Measurements from ENCODE around the gene RABL6. TPM values are rescaled to one million over a fixed set of nuclear protein-coding genes. Genes with fewer than 3 reads are reported as not detected.

RABL6 gene
- total RNA-seq, 3 donors from 2014 or later (not counting 1 experiment from before 2014, with no cell fraction given) = 72.7 to 82.5 (median 75.9) TPM

DNA sequence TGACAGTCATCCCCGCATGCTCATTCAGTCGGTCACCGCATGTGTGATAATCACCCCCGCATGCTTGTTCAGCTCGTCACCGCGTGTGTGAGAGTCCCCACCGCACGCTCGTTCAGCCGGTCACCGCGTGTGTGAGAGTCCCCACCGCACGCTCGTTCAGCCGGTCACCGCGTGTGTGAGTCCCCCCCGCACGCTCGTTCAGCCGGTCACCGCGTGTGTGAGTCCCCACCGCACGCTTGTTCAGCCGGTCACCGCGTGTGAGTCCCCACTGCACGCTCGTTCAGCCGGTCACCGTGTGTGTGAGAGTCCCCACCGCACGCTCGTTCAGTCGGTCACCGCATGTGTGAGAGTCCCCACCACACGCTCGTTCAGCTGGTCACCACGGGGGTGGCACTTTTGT lies 82.1 kb downstream of the RABL6 start:
- no peaks in the 10 kb centered on the region for H3K27me3 Mint-ChIP-seq (ENCODE audit: low read depth in 2 of 2)
- TF ChIP-seq, protein P1, sequence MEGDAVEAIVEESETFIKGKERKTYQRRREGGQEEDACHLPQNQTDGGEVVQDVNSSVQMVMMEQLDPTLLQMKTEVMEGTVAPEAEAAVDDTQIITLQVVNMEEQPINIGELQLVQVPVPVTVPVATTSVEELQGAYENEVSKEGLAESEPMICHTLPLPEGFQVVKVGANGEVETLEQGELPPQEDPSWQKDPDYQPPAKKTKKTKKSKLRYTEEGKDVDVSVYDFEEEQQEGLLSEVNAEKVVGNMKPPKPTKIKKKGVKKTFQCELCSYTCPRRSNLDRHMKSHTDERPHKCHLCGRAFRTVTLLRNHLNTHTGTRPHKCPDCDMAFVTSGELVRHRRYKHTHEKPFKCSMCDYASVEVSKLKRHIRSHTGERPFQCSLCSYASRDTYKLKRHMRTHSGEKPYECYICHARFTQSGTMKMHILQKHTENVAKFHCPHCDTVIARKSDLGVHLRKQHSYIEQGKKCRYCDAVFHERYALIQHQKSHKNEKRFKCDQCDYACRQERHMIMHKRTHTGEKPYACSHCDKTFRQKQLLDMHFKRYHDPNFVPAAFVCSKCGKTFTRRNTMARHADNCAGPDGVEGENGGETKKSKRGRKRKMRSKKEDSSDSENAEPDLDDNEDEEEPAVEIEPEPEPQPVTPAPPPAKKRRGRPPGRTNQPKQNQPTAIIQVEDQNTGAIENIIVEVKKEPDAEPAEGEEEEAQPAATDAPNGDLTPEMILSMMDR (IDR thresholded peaks at IDR 0.05) = no peak
- Histone ChIP-seq H3K9me3 (ENCODE audit: control insufficient read depth, insufficient read depth, low read length) (no peaks in the 10 kb centered on the region), H3K27me3 (ENCODE audit: control insufficient read depth, insufficient read depth, low read length) (no peaks in the 10 kb centered on the region), H3K36me3 (ENCODE audit: control insufficient read depth, insufficient read depth, low read length) (peaks cover 8% of the 10 kb centered on the region), H3K4me1 (ENCODE audit: control insufficient read depth, insufficient read depth, low read length) (peaks cover 29% of the 10 kb centered on the region), H3K27ac (ENCODE audit: low read length) (no peak overlapping the region), H3K4me3 (ENCODE audit: low read length) (no peak overlapping the region)
- H3K4me1 Mint-ChIP-seq = peaks cover 13 to 32% of the 10 kb centered on the region in 2 donors
- ATAC-seq (no peak), DNase-seq (no peak)
- no peak overlapping the region for H3K4me3 Mint-ChIP-seq
- no peaks in the 10 kb centered on the region for H3K36me3 Mint-ChIP-seq
- H3K27ac Mint-ChIP-seq = no peak overlapping the region
- WGBS (ENCODE audit: insufficient coverage) = 95% methylated on average over 42 of the region's 42 CpGs
- H3K9me3 Mint-ChIP-seq = no peaks in the 10 kb centered on the region
- intact Hi-C loops (cut with micrococcal nuclease) = loop anchor here (5.0 kb wide), 1 partner anchor 52 kb away; the partner anchor contains the start of gene FBXW5

DNA sequence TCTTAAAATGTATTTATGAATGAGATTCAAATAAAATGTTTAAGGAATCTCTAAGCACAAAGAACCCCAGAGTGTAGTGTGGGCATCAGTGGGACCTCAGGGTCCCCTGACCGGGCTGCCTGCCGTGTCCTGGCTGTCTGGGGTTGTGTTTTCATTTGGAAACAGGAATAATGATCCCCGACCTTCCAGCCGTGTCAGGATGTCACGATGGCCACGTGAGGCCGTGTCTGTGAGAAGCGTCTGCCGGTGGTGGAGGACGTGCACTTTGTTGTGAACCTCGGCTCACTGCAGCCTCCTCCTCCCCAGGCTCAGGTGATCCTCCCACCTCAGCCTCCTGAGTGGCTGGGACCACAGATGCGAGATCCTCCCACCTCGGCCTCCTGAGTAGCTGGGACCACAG lies 82.9 kb downstream of the RABL6 start:
- intact Hi-C loops (cut with micrococcal nuclease) = no loop called here
- Histone ChIP-seq H3K36me3 (ENCODE audit: control insufficient read depth, insufficient read depth, low read length) (peaks cover 12% of the 10 kb centered on the region), H3K4me1 (ENCODE audit: control insufficient read depth, insufficient read depth, low read length) (peaks cover 21% of the 10 kb centered on the region), H3K27ac (ENCODE audit: low read length) (no peak overlapping the region), H3K9me3 (ENCODE audit: control insufficient read depth, insufficient read depth, low read length) (no peaks in the 10 kb centered on the region), H3K27me3 (ENCODE audit: control insufficient read depth, insufficient read depth, low read length) (no peaks in the 10 kb centered on the region), H3K4me3 (ENCODE audit: low read length) (no peak overlapping the region)
- ATAC-seq (no peak), DNase-seq (no peak)
- Mint-ChIP-seq H3K27ac (no peak overlapping the region), H3K4me3 (no peak overlapping the region), H3K36me3 (no peaks in the 10 kb centered on the region), H3K4me1 (peaks cover 13 to 30% of the 10 kb centered on the region in 2 donors), H3K27me3 (ENCODE audit: low read depth in 2 of 2) (no peaks in the 10 kb centered on the region), H3K9me3 (no peaks in the 10 kb centered on the region)
- WGBS (ENCODE audit: insufficient coverage) = 94% methylated on average over 13 of the region's 13 CpGs
- TF ChIP-seq, protein P1 (IDR thresholded peaks at IDR 0.05) = no peak

Other genes with a start within 250 kb of the RABL6 start
- under 1 TPM; 0.28 to 0.47 (median 0.29) TPM for gene EGFL7, start 145.0 kb upstream of the RABL6 start, total RNA-seq
- gene AGPAT2, start 120.5 kb upstream of the RABL6 start, total RNA-seq = 10 to 100 TPM; 10.3 to 19.4 (median 12.0) TPM
- gene DIPK1B, start 95.4 kb upstream of the RABL6 start, total RNA-seq = under 1 TPM in 2 of 3 donors, not detected in 1; 0.31 to 0.39 TPM
- not detected for gene LCN10, start 65.0 kb upstream of the RABL6 start, total RNA-seq
- not detected for gene LCN6, start 59.4 kb upstream of the RABL6 start, total RNA-seq
- gene LCN8, start 49.7 kb upstream of the RABL6 start, total RNA-seq = not detected
- gene LCN15, start 43.4 kb upstream of the RABL6 start, total RNA-seq = not detected
- gene TMEM141, start 16.6 kb upstream of the RABL6 start, total RNA-seq = 10 to 100 TPM; 22.4 to 26.9 (median 26.6) TPM
- gene CCDC183, start 11.6 kb upstream of the RABL6 start, total RNA-seq = under 1 TPM; 0.56 to 0.75 (median 0.65) TPM
- gene AJM1, start 34.5 kb downstream of the RABL6 start, total RNA-seq = 10 to 100 TPM; 26.6 to 35.6 (median 31.5) TPM
- gene PHPT1, start 41.5 kb downstream of the RABL6 start, total RNA-seq = 10 to 100 TPM; 63.5 to 69.8 (median 67.7) TPM
- gene MAMDC4, start 44.4 kb downstream of the RABL6 start, total RNA-seq = 1 to 10 TPM; 4.6 to 6.5 (median 5.8) TPM
- gene EDF1, start 58.4 kb downstream of the RABL6 start, total RNA-seq = 100 to 1,000 TPM; 208 to 255 (median 227) TPM
- gene TRAF2, start 78.6 kb downstream of the RABL6 start, total RNA-seq = 10 to 100 TPM; 17.4 to 35.5 (median 25.0) TPM
- gene FBXW5, start 136.8 kb downstream of the RABL6 start, total RNA-seq = 100 to 1,000 TPM; 117 to 144 (median 136) TPM
- 1 to 10 TPM; 3.9 to 8.5 (median 7.3) TPM for gene C8G, start 137.3 kb downstream of the RABL6 start, total RNA-seq
- 10 to 100 TPM in 1 of 3 donors, 1 to 10 TPM in 2; 9.2 to 11.3 (median 9.8) TPM for gene LCN12, start 144.3 kb downstream of the RABL6 start, total RNA-seq
- 100 to 1,000 TPM; 157 to 361 (median 296) TPM for gene PTGDS, start 169.6 kb downstream of the RABL6 start, total RNA-seq
- gene LCNL1, start 175.0 kb downstream of the RABL6 start, total RNA-seq = 1 to 10 TPM; 4.9 to 8.4 (median 8.2) TPM
- 100 to 1,000 TPM; 161 to 188 (median 161) TPM for gene PAXX, start 184.5 kb downstream of the RABL6 start, total RNA-seq
- 100 to 1,000 TPM; 144 to 286 (median 161) TPM for gene CLIC3, start 188.6 kb downstream of the RABL6 start, total RNA-seq
- 100 to 1,000 TPM; 356 to 416 (median 357) TPM for gene ABCA2, start 220.3 kb downstream of the RABL6 start, total RNA-seq
- 1 to 10 TPM in 2 of 3 donors, under 1 TPM in 1; 0.99 to 5.1 (median 3.9) TPM for gene FUT7, start 224.1 kb downstream of the RABL6 start, total RNA-seq
- 1 to 10 TPM in 2 of 3 donors, under 1 TPM in 1; 0.87 to 5.6 (median 3.4) TPM for gene NPDC1, start 238.2 kb downstream of the RABL6 start, total RNA-seq
- gene ENTPD2, start 246.1 kb downstream of the RABL6 start, total RNA-seq = not detected